T-helper 17 cell (primary cell): ENCODE results near the gene CYCS. TPM values are rescaled to one million over a fixed set of nuclear protein-coding genes. Genes with fewer than 3 reads are reported as not detected.
"Not testable (repeated sequence)": the region's sequence is repeated elsewhere in the genome, so short reads cannot be mapped to it uniquely, and the experiment has no call there.

Source experiments
- ATAC-seq: fragments of 150-1000 bp; cut with Tn5 transposase; 2 replicates; pipeline ENCODE4 v1.10.0; 2021; ENCODE audit warnings: mild to moderate bottlenecking, moderate library complexity
- DNase-seq, 3 donors: peaks; one replicate each; pipeline versions ENCODE4 v3.0.0 to v3.0.0-alpha.2; 2020 to 2021
- H3K9me3 ChIP-seq: one replicate; pipeline ENCODE4 v1.7.0; 2013; ENCODE audit warnings: low read length, mild to moderate bottlenecking; ENCODE audit not compliant: control insufficient read depth, poor library complexity, severe bottlenecking
- H3K27ac Mint-ChIP-seq: one replicate; pipeline ENCODE4 v1.8.0; 2022; ENCODE audit warnings: mild to moderate bottlenecking, moderate library complexity, mixed read lengths
- H3K27me3 Mint-ChIP-seq: one replicate; pipeline ENCODE4 v1.8.0; 2022; ENCODE audit warnings: mixed read lengths
- H3K36me3 Mint-ChIP-seq: one replicate; pipeline ENCODE4 v1.8.0; 2022; ENCODE audit warnings: low read depth, mixed read lengths
- H3K4me1 Mint-ChIP-seq: one replicate; pipeline ENCODE4 v1.8.0; 2022; ENCODE audit warnings: mild to moderate bottlenecking, mixed read lengths
- H3K4me3 Mint-ChIP-seq: one replicate; pipeline ENCODE4 v1.8.0; 2022; ENCODE audit warnings: mild to moderate bottlenecking, moderate library complexity, mixed read lengths
- total RNA-seq, 4 donors: library from RNA in 2 of 4; stranded (reverse) in 2 of 4; gene quantifications; one replicate each; pipeline ENCODE4 v1.2.3 and lab custom pipeline; 2022 to 2026

The CYCS gene
- total RNA-seq, 2 donors from 2014 or later: 141 to 143 TPM

GRCh38 chr7:25139536-25139935 lies 14.5 kb upstream of the CYCS start:
- no peak overlapping the region for H3K27ac Mint-ChIP-seq
- DNase-seq (no peak), ATAC-seq (no peak)
- H3K4me3 Mint-ChIP-seq: no peak overlapping the region
- H3K27me3 Mint-ChIP-seq: no peaks in the 10 kb centered on the region
- peaks cover 6% of the 10 kb centered on the region for H3K36me3 Mint-ChIP-seq
- no peaks in the 10 kb centered on the region for H3K9me3 ChIP-seq
- no peaks in the 10 kb centered on the region for H3K4me1 Mint-ChIP-seq

- ATAC-seq (no peak), DNase-seq (no peak)
- Mint-ChIP-seq H3K4me3 (no peak overlapping the region), H3K4me1 (peaks cover 8% of the 10 kb centered on the region), H3K36me3 (peaks cover 8% of the 10 kb centered on the region), H3K27me3 (no peaks in the 10 kb centered on the region), H3K27ac (no peak overlapping the region)
- H3K9me3 ChIP-seq: no peaks in the 10 kb centered on the region
Observed at GRCh38 chr7:25134358-25135010, 9.4 kb upstream of the CYCS start.

GRCh38 chr7:25132430-25132829 lies 7.4 kb upstream of the CYCS start:
- Mint-ChIP-seq H3K4me3 (no peak overlapping the region), H3K36me3 (peaks cover 8% of the 10 kb centered on the region), H3K4me1 (peaks cover 8% of the 10 kb centered on the region), H3K27me3 (no peaks in the 10 kb centered on the region), H3K27ac (no peak overlapping the region)
- ATAC-seq (no peak), DNase-seq (no peak)
- no peaks in the 10 kb centered on the region for H3K9me3 ChIP-seq

- Mint-ChIP-seq H3K27me3 (no peaks in the 10 kb centered on the region), H3K36me3 (peaks cover 8% of the 10 kb centered on the region), H3K27ac (no peak overlapping the region), H3K4me1 (peaks cover 22% of the 10 kb centered on the region), H3K4me3 (no peak overlapping the region)
- H3K9me3 ChIP-seq: no peaks in the 10 kb centered on the region
- DNase-seq (no peak), ATAC-seq (no peak)
Observed at GRCh38 chr7:25126751-25127150, 1.7 kb upstream of the CYCS start.

GRCh38 chr7:25124465-25125136 lies 459 bp downstream of the CYCS start:
- DNase-seq: peak in 1 of 3 donors; percentile 16
- Mint-ChIP-seq H3K4me1 (peaks cover 24% of the 10 kb centered on the region), H3K36me3 (peaks cover 8% of the 10 kb centered on the region), H3K4me3 (peak overlapping the region; percentile 99), H3K27ac (peak overlapping the region; percentile 97), H3K27me3 (no peaks in the 10 kb centered on the region)
- H3K9me3 ChIP-seq: no peaks in the 10 kb centered on the region
- ATAC-seq: no peak

- peaks cover 8% of the 10 kb centered on the region for H3K36me3 Mint-ChIP-seq
- no peaks in the 10 kb centered on the region for H3K9me3 ChIP-seq
- H3K4me1 Mint-ChIP-seq: peaks cover 29% of the 10 kb centered on the region
- peak overlapping the region; percentile 82 for H3K27ac Mint-ChIP-seq
- ATAC-seq (no peak), DNase-seq (no peak)
- H3K4me3 Mint-ChIP-seq: peak overlapping the region; percentile 31
- no peaks in the 10 kb centered on the region for H3K27me3 Mint-ChIP-seq
Observed at GRCh38 chr7:25122373-25122772, 2.7 kb downstream of the CYCS start.

- Mint-ChIP-seq H3K4me3 (no peak overlapping the region), H3K27ac (peak overlapping the region; percentile 82), H3K4me1 (peaks cover 37% of the 10 kb centered on the region), H3K27me3 (no peaks in the 10 kb centered on the region), H3K36me3 (peaks cover 8% of the 10 kb centered on the region)
- ATAC-seq (no peak), DNase-seq (no peak)
- H3K9me3 ChIP-seq: no peaks in the 10 kb centered on the region
Observed at GRCh38 chr7:25121599-25121998, 3.5 kb downstream of the CYCS start.

- H3K27ac Mint-ChIP-seq: no peak overlapping the region
- peaks cover 5% of the 10 kb centered on the region for H3K36me3 Mint-ChIP-seq
- no peaks in the 10 kb centered on the region for H3K27me3 Mint-ChIP-seq
- no peak for DNase-seq
- H3K4me1 Mint-ChIP-seq: peaks cover 32% of the 10 kb centered on the region
- no peaks in the 10 kb centered on the region for H3K9me3 ChIP-seq
- H3K4me3 Mint-ChIP-seq: no peak overlapping the region
- ATAC-seq: no peak
Observed at GRCh38 chr7:25119102-25119501, 6.0 kb downstream of the CYCS start.

- Mint-ChIP-seq H3K4me1 (peaks cover 25% of the 10 kb centered on the region), H3K4me3 (peak overlapping the region; percentile 56), H3K36me3 (peaks cover 5% of the 10 kb centered on the region), H3K27me3 (no peaks in the 10 kb centered on the region), H3K27ac (peak overlapping the region; percentile 76)
- no peaks in the 10 kb centered on the region for H3K9me3 ChIP-seq
- no peak for ATAC-seq
- no peak for DNase-seq
Observed at GRCh38 chr7:25118048-25118753, 6.9 kb downstream of the CYCS start.

- DNase-seq (no peak), ATAC-seq (peak; percentile 60)
- peak overlapping the region; percentile 56 for H3K4me3 Mint-ChIP-seq
Observed at GRCh38 chr7:25117226-25118047, 7.6 kb downstream of the CYCS start.

GRCh38 chr7:25116621-25117020 lies 8.4 kb downstream of the CYCS start:
- Mint-ChIP-seq H3K4me3 (peak overlapping the region; percentile 65), H3K27me3 (no peaks in the 10 kb centered on the region), H3K4me1 (peaks cover 18% of the 10 kb centered on the region), H3K36me3 (no peaks in the 10 kb centered on the region), H3K27ac (peak overlapping the region; percentile 76)
- no peaks in the 10 kb centered on the region for H3K9me3 ChIP-seq
- no peak for ATAC-seq
- no peak for DNase-seq

More at GRCh38 chr7:25117226-25118047, 7.6 kb downstream of the CYCS start:
- Mint-ChIP-seq H3K4me1 (peaks cover 25% of the 10 kb centered on the region), H3K27me3 (no peaks in the 10 kb centered on the region), H3K27ac (peak overlapping the region; percentile 76), H3K36me3 (peaks cover 5% of the 10 kb centered on the region)
- H3K9me3 ChIP-seq: no peaks in the 10 kb centered on the region

- peaks cover 11% of the 10 kb centered on the region for H3K27me3 Mint-ChIP-seq
- H3K4me3 Mint-ChIP-seq, ATAC-seq, H3K27ac Mint-ChIP-seq, H3K36me3 Mint-ChIP-seq, H3K9me3 ChIP-seq, H3K4me1 Mint-ChIP-seq, DNase-seq: not testable (repeated sequence)
Observed at GRCh38 chr7:25110514-25110913, 14.5 kb downstream of the CYCS start.

- no peak overlapping the region for H3K4me3 Mint-ChIP-seq
- peaks cover 14% of the 10 kb centered on the region for H3K27me3 Mint-ChIP-seq
- DNase-seq (no peak), ATAC-seq (no peak)
- peaks cover 3% of the 10 kb centered on the region for H3K36me3 Mint-ChIP-seq
- no peak overlapping the region for H3K27ac Mint-ChIP-seq
- no peaks in the 10 kb centered on the region for H3K4me1 Mint-ChIP-seq
- no peaks in the 10 kb centered on the region for H3K9me3 ChIP-seq
Observed at GRCh38 chr7:25109276-25109675, 15.8 kb downstream of the CYCS start.
